Heart left ventricle (tissue), 16 donors: Measurements from ENCODE around the gene PIP5KL1. TPM values are rescaled to one million over a fixed set of nuclear protein-coding genes. Genes with fewer than 3 reads are reported as not detected.
A peak's percentile ranks its signal among the peaks of the same experiment; 100 is the strongest.

Source experiments
- ATAC-seq, 4 donors: fragments of 200-7000 bp; cut with Tn5 transposase; one replicate each; pipeline ENCODE4 v1.9.1; 2020 to 2022; ENCODE audit warnings: moderate library complexity in 4 of 4, mild to moderate bottlenecking in 3 of 4, moderate number of reproducible peaks in 1 of 4
- DNase-seq, 5 donors: peaks; one replicate each; pipeline ENCODE4 v3.0.0-alpha.2; 2020
- H3K27ac ChIP-seq, 12 donors: fragments of 200-600 bp; sonication (generic) in 4 of 12; one replicate each; pipeline versions ENCODE4 v1.5.0 to v1.8.0; 2016 to 2022; ENCODE audit warnings: mild to moderate bottlenecking in 2 of 12
- H3K27me3 ChIP-seq, 9 donors: fragments of 200-600 bp; sonication (generic) in 2 of 9; one replicate each; pipeline versions ENCODE4 v1.5.1 to v1.8.0; 2016 to 2022; ENCODE audit warnings: mild to moderate bottlenecking in 3 of 9
- H3K36me3 ChIP-seq, 9 donors: fragments of 200-600 bp; sonication (generic) in 2 of 9; one replicate each; pipeline versions ENCODE4 v1.5.0 to v1.8.0; 2018 to 2022; ENCODE audit warnings: mild to moderate bottlenecking in 2 of 9
- H3K4me1 ChIP-seq, 12 donors: fragments of 200-600 bp; sonication (generic) in 4 of 12; one replicate each; pipeline versions ENCODE4 v1.5.0 to v1.8.0; 2016 to 2022; ENCODE audit warnings: mild to moderate bottlenecking in 3 of 12
- H3K4me3 ChIP-seq, 12 donors: fragments of 200-600 bp; sonication (generic) in 4 of 12; one replicate each; pipeline versions ENCODE4 v1.5.0 to v1.8.0; 2017 to 2022; ENCODE audit warnings: mild to moderate bottlenecking in 9 of 12, moderate library complexity in 4 of 12
- H3K9me3 ChIP-seq, 12 donors: fragments of 200-600 bp; sonication (generic) in 4 of 12; one replicate each; pipeline versions ENCODE4 v1.5.0 to v1.8.0; 2016 to 2022; ENCODE audit warnings: mild to moderate bottlenecking in 1 of 12
- POLR2A ChIP-seq, 2 donors: fragments of 450-650 bp; IDR thresholded peaks; one replicate each; pipeline ENCODE4 v1.6.1; 2017; ENCODE audit warnings: antibody characterized with exemption in 2 of 2, mild to moderate bottlenecking in 2 of 2, moderate library complexity in 2 of 2
- whole genome bisulfite sequencing, 4 donors: extraction: QIAGEN DNeasy Blood & Tissue Kit in 2 of 4; methylation state at CpG; one replicate each; pipeline versions ENCODE4 v1.1.5 to v1.1.7; 2013 to 2018; 5-methylcytosine and 5-hydroxymethylcytosine counted together
- intact Hi-C, 10 donors: fragments of 100-400 bp; cut with DNase I; formaldehyde crosslinking; loops; one replicate each; pipeline versions ENCODE4 v1.11.1 to v1.14.2; 2022
- polyA plus RNA-seq, 2 donors: library from polyadenylated mRNA; stranded (reverse); fragments of 200-250 nt; gene quantifications; one replicate each; pipeline ENCODE4 v1.2.3, GENCODE V29; 2013
- total RNA-seq, 9 donors: library from RNA; depleted of rRNA in 2 of 9; stranded (reverse); fragments of >200 nt in 2 of 9; fragmentation: NEBNext Ultra II Directional in 3 of 9; extraction: Animal tissue kit (Norgen Biotek cat#: 25700) in 3 of 9; gene quantifications; one replicate each; pipeline versions ENCODE4 v1.1.0 to v1.2.4, GENCODE V29; 2016 to 2023
- TF ChIP-seq, protein P1 (sequence below), 12 donors: fragments of 200-600 bp; sonication (generic) in 4 of 12; IDR thresholded peaks; one replicate each; pipeline versions ENCODE4 v1.5.0 to v1.8.0; 2018 to 2022; ENCODE audit warnings: antibody characterized with exemption in 12 of 12, mild to moderate bottlenecking in 5 of 12
- donor health status: ischemic (EF 13 %, LVEDD 7.1; RV severe dilation, severe dysfunction).
- donor health status: healthy with polysubstance abuse.
- donor health status: DM: no; HTN: yes; CAD: no.
- donor health status: DM: no; HTN: no; CAD: no.
- donor health status: ischemic (EF 25% LVEDD 6.9; RV normal size, moderate dysfunction).
- donor health status: ischemic (EF 25% LVEDD 5.7; RV mildly dilated, moderate dysfunction).
- donor health status: healthy.
- donor health status: DM: yes; HTN: yes; CAD: no.
- donor health status: ischemic (EF 35%, LVEDD 5.7; RV mildly dilated, moderate dysfunction).
- donor health status: nonischemic (EF 11% LVEDD 7.7; RV severe dilation, severe dysfunction).
- donor health status: DM: yes; HTN: yes; CAD: no.
- donor health status: PGD.
- donor health status: ischemic (EF 29% LVEDD 5.4; RV normal size, mild dysfunction).
- donor health status: nonischemic (EF 23%, LVEDD 6.1; RV moderate dilation, normal function).

The PIP5KL1 gene
- total and polyA plus RNA-seq, 11 donors = 0.12 to 0.77 (median 0.50) TPM; not detected in 2

DNA sequence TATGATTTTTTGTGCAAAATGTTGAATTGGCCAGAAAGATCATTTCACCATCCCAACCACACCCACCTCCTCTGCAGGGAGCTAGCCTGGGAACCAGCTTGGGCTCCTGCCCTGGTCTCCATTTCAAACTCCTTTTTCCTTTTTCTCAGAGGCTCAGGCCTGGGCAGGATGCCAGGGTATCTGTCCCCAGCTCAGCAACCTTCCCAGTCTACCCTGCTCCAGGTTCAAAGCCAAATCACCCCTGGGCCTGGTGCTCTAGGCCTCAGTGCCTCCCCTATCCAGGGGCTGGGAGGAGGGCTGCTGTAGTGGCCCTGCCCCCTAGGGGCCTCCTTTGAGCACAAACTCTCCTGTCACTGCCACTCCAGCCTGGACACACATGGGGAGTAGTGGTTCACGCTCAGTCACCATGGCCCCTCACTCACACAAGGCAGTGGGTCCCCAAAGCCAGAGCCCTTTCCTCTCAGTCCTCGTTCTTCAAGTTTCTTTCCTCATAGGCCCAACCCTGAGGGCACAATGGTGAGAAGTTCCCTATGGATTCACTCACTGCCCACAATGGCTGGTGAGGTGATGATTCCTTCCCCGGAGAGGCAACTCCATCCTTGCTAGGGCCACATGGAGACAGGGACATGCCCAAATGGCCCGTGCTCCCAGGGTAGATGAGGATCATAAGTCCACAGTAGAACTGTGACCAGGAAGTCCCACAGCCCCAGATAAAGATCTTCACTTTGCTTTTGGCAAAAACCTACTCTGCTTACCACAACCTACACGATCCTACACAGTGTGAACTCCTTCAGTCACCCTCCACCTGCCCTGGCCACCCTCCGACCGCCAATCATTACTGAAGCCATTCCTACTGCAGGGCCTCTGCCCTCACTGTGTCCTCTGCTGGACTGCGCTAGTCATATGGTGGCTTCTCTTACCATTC lies 12.1 kb downstream of the PIP5KL1 start:
- DNase-seq (peak in 1 of 5 donors; percentile 47), ATAC-seq (peak in 1 of 4 donors; percentile 0)
- no peaks in the 10 kb centered on the region for H3K27me3 ChIP-seq
- H3K36me3 ChIP-seq = peaks cover 0 to 14% (median 4%) of the 10 kb centered on the region in 9 donors
- H3K4me3 ChIP-seq = no peak overlapping the region
- peaks cover 7 to 62% (median 43%) of the 10 kb centered on the region in 12 donors for H3K4me1 ChIP-seq
- H3K9me3 ChIP-seq = no peaks in the 10 kb centered on the region
- 90 to 91% (median 90%) methylated on average over 8 of the region's 8 CpGs for WGBS, 4 donors
- H3K27ac ChIP-seq = peak overlapping the region in 6 of 12 donors; percentile 29 to 73 (median 44)
- TF ChIP-seq, protein P1, sequence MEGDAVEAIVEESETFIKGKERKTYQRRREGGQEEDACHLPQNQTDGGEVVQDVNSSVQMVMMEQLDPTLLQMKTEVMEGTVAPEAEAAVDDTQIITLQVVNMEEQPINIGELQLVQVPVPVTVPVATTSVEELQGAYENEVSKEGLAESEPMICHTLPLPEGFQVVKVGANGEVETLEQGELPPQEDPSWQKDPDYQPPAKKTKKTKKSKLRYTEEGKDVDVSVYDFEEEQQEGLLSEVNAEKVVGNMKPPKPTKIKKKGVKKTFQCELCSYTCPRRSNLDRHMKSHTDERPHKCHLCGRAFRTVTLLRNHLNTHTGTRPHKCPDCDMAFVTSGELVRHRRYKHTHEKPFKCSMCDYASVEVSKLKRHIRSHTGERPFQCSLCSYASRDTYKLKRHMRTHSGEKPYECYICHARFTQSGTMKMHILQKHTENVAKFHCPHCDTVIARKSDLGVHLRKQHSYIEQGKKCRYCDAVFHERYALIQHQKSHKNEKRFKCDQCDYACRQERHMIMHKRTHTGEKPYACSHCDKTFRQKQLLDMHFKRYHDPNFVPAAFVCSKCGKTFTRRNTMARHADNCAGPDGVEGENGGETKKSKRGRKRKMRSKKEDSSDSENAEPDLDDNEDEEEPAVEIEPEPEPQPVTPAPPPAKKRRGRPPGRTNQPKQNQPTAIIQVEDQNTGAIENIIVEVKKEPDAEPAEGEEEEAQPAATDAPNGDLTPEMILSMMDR (IDR thresholded peaks at IDR 0.05) = peak in 3 of 12 donors; percentile 13 to 27 (median 16)
- TF ChIP-seq POLR2A (IDR thresholded peaks at IDR 0.05) = no peak
- intact Hi-C loops = loop anchor here in 7 of 10 donors (5.0 kb wide), 4 partner anchors 46 to 181 kb away; partner anchors contain the start of genes CDK9 (in 4 of the 7), FPGS (in 1 of the 7) and TOR2A (in 1 of the 7)

DNA sequence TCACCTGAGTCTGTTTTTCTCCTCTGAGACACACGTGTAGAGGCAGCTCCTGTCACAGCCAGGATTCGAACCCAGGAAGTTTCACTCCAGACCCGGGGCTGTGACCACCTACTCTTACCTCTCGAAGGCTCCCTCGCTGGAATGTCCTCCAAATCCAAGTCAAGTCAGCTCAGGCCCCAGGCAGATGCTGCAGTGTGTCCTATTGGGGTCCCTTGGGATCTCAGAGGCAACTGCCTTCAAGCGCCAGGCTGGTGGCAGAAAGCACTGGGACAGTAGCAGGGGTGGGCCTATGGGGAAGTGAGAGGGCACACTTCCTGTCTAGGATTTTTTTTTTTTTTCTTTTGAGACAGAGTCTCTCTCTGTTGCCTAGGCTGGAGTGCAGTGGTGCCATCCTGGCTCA lies 13.0 kb downstream of the PIP5KL1 start:
- Histone ChIP-seq H3K27me3 (no peaks in the 10 kb centered on the region), H3K9me3 (no peaks in the 10 kb centered on the region), H3K4me1 (peaks cover 7 to 62% (median 43%) of the 10 kb centered on the region in 12 donors), H3K36me3 (peaks cover 0 to 23% (median 11%) of the 10 kb centered on the region in 9 donors), H3K4me3 (peak overlapping the region in 6 of 12 donors; percentile 25 to 78 (median 66)), H3K27ac (peak overlapping the region in 6 of 12 donors; percentile 8 to 81 (median 47))
- WGBS, 4 donors = 63 to 70% (median 67%) methylated on average over 6 of the region's 6 CpGs
- ATAC-seq (no peak), DNase-seq (peak in 1 of 5 donors; percentile 41)
- no peak for TF ChIP-seq POLR2A (IDR thresholded peaks at IDR 0.05)
- TF ChIP-seq, protein P1 (IDR thresholded peaks at IDR 0.05) = no peak
- intact Hi-C loops = loop anchor here in 8 of 10 donors (1.0 to 5.0 kb wide), 7 partner anchors 45 to 183 kb away; partner anchors contain the start of genes CDK9 (in 4 of the 8), TOR2A (in 4 of the 8) and FPGS (in 1 of the 8)

DNA sequence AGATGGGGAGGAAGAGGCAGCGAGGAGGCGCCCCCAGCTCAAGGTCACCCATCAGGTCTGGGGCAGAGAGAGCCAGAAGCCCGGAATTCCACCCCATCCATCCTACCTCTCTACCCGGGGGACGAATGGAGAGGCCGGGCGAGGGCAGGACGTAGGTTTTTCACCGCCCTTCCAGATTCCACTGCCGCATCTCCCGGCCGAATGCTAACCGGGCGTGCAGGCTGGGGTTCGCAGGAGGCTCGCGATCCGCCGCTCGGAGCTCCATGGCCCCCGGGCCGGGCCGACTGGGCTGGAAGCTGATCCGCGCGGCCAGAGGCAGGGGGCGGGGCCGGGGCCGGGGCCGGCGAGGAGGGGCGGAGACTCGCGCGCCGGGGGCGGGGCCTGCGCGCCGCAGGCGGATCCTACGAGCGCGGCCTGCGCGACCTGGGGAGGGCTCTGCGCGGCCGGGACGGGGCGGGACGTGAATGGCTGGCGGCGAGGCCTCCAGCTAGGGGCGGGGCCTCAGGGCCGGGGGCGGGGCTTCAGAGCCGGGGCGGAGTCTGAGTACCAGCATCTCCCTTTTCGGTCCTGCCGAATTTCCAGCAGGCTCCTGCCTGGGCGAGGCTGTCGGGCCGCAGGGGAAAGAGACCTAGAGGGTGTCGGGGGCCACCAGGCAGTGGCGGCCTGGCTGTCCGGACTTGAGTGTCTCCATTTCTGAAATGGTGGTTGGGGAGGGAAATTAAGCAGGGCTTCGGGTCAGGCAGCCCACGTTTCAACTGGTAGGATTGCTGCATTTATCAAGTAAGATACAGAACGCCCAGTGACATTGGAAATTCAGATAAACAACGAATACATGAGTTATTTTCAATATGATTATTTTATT lies 13.6 kb downstream of the PIP5KL1 start, which contains the start of gene ST6GALNAC4:
TSS of gene ST6GALNAC4 (minus strand) at position 322 of the 862 bp plus-strand sequence. CDS start 622 bp downstream, outside the sequence.
- Histone ChIP-seq H3K4me1 (peaks cover 7 to 60% (median 42%) of the 10 kb centered on the region in 12 donors), H3K27me3 (no peaks in the 10 kb centered on the region), H3K36me3 (peaks cover 0 to 29% (median 16%) of the 10 kb centered on the region in 9 donors), H3K4me3 (peak within 1 kb of the TSS; percentile 38 to 88 (median 76)), H3K27ac (peak within 1 kb of the TSS; percentile 5 to 81 (median 58)), H3K9me3 (no peaks in the 10 kb centered on the region)
- WGBS, 4 donors = 2 to 7% (median 4%) methylated on average over 21 to 71 of the region's 71 CpGs
- intact Hi-C loops = loop anchor here in 8 of 10 donors (1.0 to 5.0 kb wide), 7 partner anchors 45 to 182 kb away; partner anchors contain the start of genes CDK9 (in 4 of the 8), TOR2A (in 4 of the 8) and FPGS (in 1 of the 8)
- TF ChIP-seq, protein P1 (IDR thresholded peaks at IDR 0.05) = no peak
- TF ChIP-seq POLR2A (IDR thresholded peaks at IDR 0.05) = peak in 1 of 2 donors; percentile 45
- DNase-seq (peak; percentile 94 to 98 (median 95)), ATAC-seq (peak; percentile 87 to 96 (median 92))
